ENCODE measurements around the gene CCR5.

CCR5 gene

GRCh38 chr3:46413951-46414350 lies 43.2 kb downstream of the CCR5 start:
- Histone ChIP-seq H3K36me3 (ENCODE audit: control insufficient read depth, insufficient read depth, low read length) (no peaks in the 10 kb centered on the region), H2AK5ac (ENCODE audit: low read length) (no peak overlapping the region), H3K18ac (ENCODE audit: low read length) (no peak overlapping the region), H4K8ac (ENCODE audit: low read depth, low read length) (no peak overlapping the region), H3K4ac (ENCODE audit: low read depth, low read length) (no peak overlapping the region), H3K23ac (ENCODE audit: low read length) (no peak overlapping the region), H4K5ac (ENCODE audit: low read length) (no peak overlapping the region), H3K79me1 (ENCODE audit: low read length) (no peaks in the 10 kb centered on the region), H2BK5ac (ENCODE audit: low read length) (no peak overlapping the region), H3K27ac (ENCODE audit: low read depth, low read length) (no peak overlapping the region), H2BK120ac (ENCODE audit: low read depth, low read length) (no peak overlapping the region), H3K27me3 (ENCODE audit: insufficient read depth, low read length, poor library complexity) (no peaks in the 10 kb centered on the region), H3K56ac (ENCODE audit: low read length) (no peak overlapping the region), H3K79me2 (ENCODE audit: control insufficient read depth, insufficient read depth, low read length) (no peaks in the 10 kb centered on the region), H3K4me3 (ENCODE audit: low read length) (no peak overlapping the region), H3K4me1 (ENCODE audit: control insufficient read depth, low read depth, low read length) (peaks cover 10% of the 10 kb centered on the region), H2BK15ac (replicated peaks; ENCODE audit: low read depth) (no peak overlapping the region), H3K4me2 (ENCODE audit: low read length) (no peak overlapping the region), H3K9ac (ENCODE audit: low read length) (no peak overlapping the region)
- WGBS (ENCODE audit: extremely low coverage, insufficient coverage, low lambda C conversion rate) = no CpG with 5 or more reads among the region's 5 CpGs
- no peak for DNase-seq

- Histone ChIP-seq H4K5ac (ENCODE audit: low read length) (no peak overlapping the region), H4K8ac (ENCODE audit: low read depth, low read length) (no peak overlapping the region), H2AK5ac (ENCODE audit: low read length) (no peak overlapping the region), H3K4ac (ENCODE audit: low read depth, low read length) (no peak overlapping the region), H3K27me3 (ENCODE audit: insufficient read depth, low read length, poor library complexity) (no peaks in the 10 kb centered on the region), H3K79me1 (ENCODE audit: low read length) (no peaks in the 10 kb centered on the region), H3K9ac (ENCODE audit: low read length) (no peak overlapping the region), H3K4me1 (ENCODE audit: control insufficient read depth, low read depth, low read length) (peaks cover 10% of the 10 kb centered on the region), H3K36me3 (ENCODE audit: control insufficient read depth, insufficient read depth, low read length) (no peaks in the 10 kb centered on the region), H3K4me2 (ENCODE audit: low read length) (no peak overlapping the region), H3K79me2 (ENCODE audit: control insufficient read depth, insufficient read depth, low read length) (no peaks in the 10 kb centered on the region), H3K56ac (ENCODE audit: low read length) (no peak overlapping the region), H3K18ac (ENCODE audit: low read length) (no peak overlapping the region), H3K27ac (ENCODE audit: low read depth, low read length) (no peak overlapping the region), H3K4me3 (ENCODE audit: low read length) (no peak overlapping the region), H3K23ac (ENCODE audit: low read length) (no peak overlapping the region), H2BK5ac (ENCODE audit: low read length) (no peak overlapping the region), H2BK15ac (replicated peaks; ENCODE audit: low read depth) (no peak overlapping the region), H2BK120ac (ENCODE audit: low read depth, low read length) (no peak overlapping the region)
- WGBS (ENCODE audit: extremely low coverage, insufficient coverage, low lambda C conversion rate) = no CpG with 5 or more reads among the region's 4 CpGs
- no peak for DNase-seq
Observed at GRCh38 chr3:46414739-46415138, 44.0 kb downstream of the CCR5 start.

GRCh38 chr3:46416125-46416810 lies 45.5 kb downstream of the CCR5 start:
- Histone ChIP-seq H2BK5ac (ENCODE audit: low read length) (no peak overlapping the region), H3K4me2 (ENCODE audit: low read length) (no peak overlapping the region), H3K23ac (ENCODE audit: low read length) (no peak overlapping the region), H2BK15ac (replicated peaks; ENCODE audit: low read depth) (no peak overlapping the region), H3K4me3 (ENCODE audit: low read length) (no peak overlapping the region), H3K36me3 (ENCODE audit: control insufficient read depth, insufficient read depth, low read length) (no peaks in the 10 kb centered on the region), H3K79me2 (ENCODE audit: control insufficient read depth, insufficient read depth, low read length) (no peaks in the 10 kb centered on the region), H3K56ac (ENCODE audit: low read length) (no peak overlapping the region), H3K9ac (ENCODE audit: low read length) (no peak overlapping the region), H3K4ac (ENCODE audit: low read depth, low read length) (no peak overlapping the region), H3K27me3 (ENCODE audit: insufficient read depth, low read length, poor library complexity) (no peaks in the 10 kb centered on the region), H3K79me1 (ENCODE audit: low read length) (no peaks in the 10 kb centered on the region), H3K4me1 (ENCODE audit: control insufficient read depth, low read depth, low read length) (peaks cover 10% of the 10 kb centered on the region), H3K18ac (ENCODE audit: low read length) (no peak overlapping the region), H4K5ac (ENCODE audit: low read length) (no peak overlapping the region), H2AK5ac (ENCODE audit: low read length) (no peak overlapping the region), H2BK120ac (ENCODE audit: low read depth, low read length) (no peak overlapping the region), H4K8ac (ENCODE audit: low read depth, low read length) (no peak overlapping the region), H3K27ac (ENCODE audit: low read depth, low read length) (no peak overlapping the region)
- no CpG with 5 or more reads among the region's 10 CpGs for WGBS (ENCODE audit: extremely low coverage, insufficient coverage, low lambda C conversion rate)
- DNase-seq = no peak

GRCh38 chr3:46416811-46417510 lies 46.2 kb downstream of the CCR5 start:
- no peaks in the 10 kb centered on the region for H3K36me3 ChIP-seq (ENCODE audit: control insufficient read depth, insufficient read depth, low read length)
- no peak overlapping the region for H2BK15ac ChIP-seq (replicated peaks; ENCODE audit: low read depth)
- H3K9ac ChIP-seq (ENCODE audit: low read length) = no peak overlapping the region
- WGBS (ENCODE audit: extremely low coverage, insufficient coverage, low lambda C conversion rate) = no CpG with 5 or more reads among the region's 7 CpGs
- H3K4me3 ChIP-seq (ENCODE audit: low read length) = no peak overlapping the region
- H4K8ac ChIP-seq (ENCODE audit: low read depth, low read length) = no peak overlapping the region
- H2BK5ac ChIP-seq (ENCODE audit: low read length) = no peak overlapping the region
- no peak overlapping the region for H3K18ac ChIP-seq (ENCODE audit: low read length)
- H3K4me1 ChIP-seq (ENCODE audit: control insufficient read depth, low read depth, low read length) = peaks cover 10% of the 10 kb centered on the region
- H3K56ac ChIP-seq (ENCODE audit: low read length) = no peak overlapping the region
- H3K4me2 ChIP-seq (ENCODE audit: low read length) = no peak overlapping the region
- H3K79me1 ChIP-seq (ENCODE audit: low read length) = no peaks in the 10 kb centered on the region
- H3K27ac ChIP-seq (ENCODE audit: low read depth, low read length) = no peak overlapping the region
- no peaks in the 10 kb centered on the region for H3K27me3 ChIP-seq (ENCODE audit: insufficient read depth, low read length, poor library complexity)
- H3K4ac ChIP-seq (ENCODE audit: low read depth, low read length) = no peak overlapping the region
- no peak overlapping the region for H2AK5ac ChIP-seq (ENCODE audit: low read length)
- no peak for DNase-seq
- H3K79me2 ChIP-seq (ENCODE audit: control insufficient read depth, insufficient read depth, low read length) = no peaks in the 10 kb centered on the region
- no peak overlapping the region for H2BK120ac ChIP-seq (ENCODE audit: low read depth, low read length)
- H3K23ac ChIP-seq (ENCODE audit: low read length) = no peak overlapping the region
- H4K5ac ChIP-seq (ENCODE audit: low read length) = no peak overlapping the region

GRCh38 chr3:46417841-46418611 lies 47.3 kb downstream of the CCR5 start:
- no CpG with 5 or more reads among the region's 9 CpGs for WGBS (ENCODE audit: extremely low coverage, insufficient coverage, low lambda C conversion rate)
- Histone ChIP-seq H2BK120ac (ENCODE audit: low read depth, low read length) (no peak overlapping the region), H3K36me3 (ENCODE audit: control insufficient read depth, insufficient read depth, low read length) (no peaks in the 10 kb centered on the region), H3K18ac (ENCODE audit: low read length) (no peak overlapping the region), H3K9ac (ENCODE audit: low read length) (no peak overlapping the region), H2AK5ac (ENCODE audit: low read length) (no peak overlapping the region), H3K56ac (ENCODE audit: low read length) (peak overlapping the region; percentile 0), H2BK15ac (replicated peaks; ENCODE audit: low read depth) (no peak overlapping the region), H3K4me3 (ENCODE audit: low read length) (no peak overlapping the region), H4K8ac (ENCODE audit: low read depth, low read length) (no peak overlapping the region), H3K27ac (ENCODE audit: low read depth, low read length) (no peak overlapping the region), H4K5ac (ENCODE audit: low read length) (no peak overlapping the region), H2BK5ac (ENCODE audit: low read length) (no peak overlapping the region), H3K4me2 (ENCODE audit: low read length) (no peak overlapping the region), H3K4me1 (ENCODE audit: control insufficient read depth, low read depth, low read length) (peaks cover 10% of the 10 kb centered on the region), H3K79me2 (ENCODE audit: control insufficient read depth, insufficient read depth, low read length) (no peaks in the 10 kb centered on the region), H3K27me3 (ENCODE audit: insufficient read depth, low read length, poor library complexity) (no peaks in the 10 kb centered on the region), H3K23ac (ENCODE audit: low read length) (no peak overlapping the region), H3K4ac (ENCODE audit: low read depth, low read length) (no peak overlapping the region), H3K79me1 (ENCODE audit: low read length) (no peaks in the 10 kb centered on the region)
- DNase-seq = peak; percentile 65
